H1 (cell line): ENCODE measurements around the gene PPP1R9A. TPM values are rescaled to one million over a fixed set of nuclear protein-coding genes. Genes with fewer than 3 reads are reported as not detected.

Experiments
- CTCF ChIA-PET: fragments of 300-600 bp; sonication (Branson Sonifier 250); formaldehyde crosslinking; loops from one replicate; lab custom pipeline; 2021; ENCODE audit not compliant: partially characterized antibody; lab: Charles Lee
- POLR2A ChIA-PET: fragments of 300-600 bp; sonication (Branson Sonifier 250); formaldehyde crosslinking; loops from one replicate; lab custom pipeline; 2021; ENCODE audit warnings: inconsistent platforms; ENCODE audit not compliant: partially characterized antibody; lab: Charles Lee
- DNase-seq, 2 experiments: peaks; one replicate each; pipeline versions ENCODE4 v3.0.0 to v3.0.0-alpha.2; 2010 to 2022; ENCODE audit warnings: low spot score in 2 of 2, low read depth in 1 of 2, mixed read lengths in 1 of 2
- FAIRE-seq: peaks from 2 replicates; lab custom pipeline; 2011; peaks lifted over from hg19 to GRCh38; lab: Jason Lieb, UNC
- H2AFZ ChIP-seq: 2 replicates; pipeline ENCODE4 v1.8.1; 2012; ENCODE audit warnings: low read length, inconsistent platforms
- H2AK5ac ChIP-seq: 2 replicates; pipeline ENCODE4 v1.6.1; 2013; ENCODE audit warnings: low read depth, low read length
- H2BK120ac ChIP-seq: replicated peaks from 2 replicates; pipeline ENCODE3; 2013; ENCODE audit warnings: low read depth, low read length, inconsistent platforms
- H2BK12ac ChIP-seq: 2 replicates; pipeline ENCODE4 v1.6.1; 2013; ENCODE audit warnings: low read depth, low read length
- H2BK15ac ChIP-seq: 2 replicates; pipeline ENCODE4 v1.6.1; 2013; ENCODE audit warnings: low read length
- H2BK20ac ChIP-seq: 2 replicates; pipeline ENCODE4 v1.6.1; 2013; ENCODE audit warnings: low read length
- H2BK5ac ChIP-seq: 2 replicates; pipeline ENCODE4 v1.6.1; 2013; ENCODE audit warnings: low read depth, low read length
- H3K14ac ChIP-seq: 2 replicates; pipeline ENCODE4 v1.6.1; 2013; ENCODE audit warnings: inconsistent platforms; ENCODE audit not compliant: insufficient read length
- H3K18ac ChIP-seq: 2 replicates; pipeline ENCODE4 v1.6.1; 2013; ENCODE audit warnings: low read length; ENCODE audit errors: extremely low read depth
- H3K23ac ChIP-seq: 2 replicates; pipeline ENCODE4 v1.6.1; 2013; ENCODE audit warnings: inconsistent platforms; ENCODE audit not compliant: insufficient read length
- H3K23me2 ChIP-seq: 2 replicates; pipeline ENCODE4 v1.6.1; 2013; ENCODE audit warnings: low read depth, low read length
- H3K27ac ChIP-seq: 2 replicates; pipeline ENCODE4 v1.6.1; 2011; ENCODE audit warnings: low read depth, low read length, inconsistent platforms
- H3K27me3 ChIP-seq, 4 experiments: replicated peaks in 1 of 4; 1 replicate in 1 of 4; 2 replicates in 3 of 4; pipeline versions ENCODE4 v1.6.1 to v1.8.1; 2011 to 2013; ENCODE audit warnings: low read length in 3 of 4, mild to moderate bottlenecking in 3 of 4, inconsistent platforms in 2 of 4, mixed read lengths in 2 of 4, moderate library complexity in 1 of 4; ENCODE audit not compliant: control insufficient read depth in 3 of 4, insufficient read depth in 3 of 4; ENCODE audit errors: extremely low read depth in 1 of 4
- H3K36me3 ChIP-seq, 4 experiments: 2 replicates each; pipeline versions ENCODE4 v1.6.1 to v1.8.1; 2011 to 2013; ENCODE audit warnings: mild to moderate bottlenecking in 4 of 4, low read length in 3 of 4, moderate library complexity in 2 of 4, control low read depth in 1 of 4, inconsistent platforms in 1 of 4; ENCODE audit not compliant: insufficient read depth in 4 of 4, control insufficient read depth in 2 of 4
- H3K4ac ChIP-seq: replicated peaks from 2 replicates; pipeline ENCODE3; 2013; ENCODE audit warnings: low read length, low read depth, mixed read lengths, inconsistent platforms; ENCODE audit not compliant: insufficient read length
- H3K4me1 ChIP-seq, 4 experiments: replicated peaks in 1 of 4; 1 replicate in 1 of 4; 2 replicates in 3 of 4; pipeline versions ENCODE4 v1.6.1 to v1.8.1; 2011 to 2013; ENCODE audit warnings: low read length in 3 of 4, inconsistent platforms in 2 of 4, mixed read lengths in 1 of 4; ENCODE audit not compliant: insufficient read depth in 4 of 4, control insufficient read depth in 3 of 4
- H3K4me2 ChIP-seq, 2 experiments: 2 replicates each; pipeline versions ENCODE4 v1.6.1 to v1.8.1; 2011 to 2013; ENCODE audit warnings: low read depth in 2 of 2, low read length in 2 of 2, control low read depth in 1 of 2, inconsistent platforms in 1 of 2, mild to moderate bottlenecking in 1 of 2; ENCODE audit not compliant: insufficient read depth in 1 of 2
- H3K4me3 ChIP-seq, 4 experiments: fragments of 200-600, 300-600 bp in 1 of 4; sonication (generic), shearing (Covaris generic), sonication (Bioruptor Twin) in 1 of 4; 2 replicates each; pipeline versions ENCODE4 v1.5.1 to v1.8.1; 2011 to 2016; ENCODE audit warnings: low read length in 4 of 4, low read depth in 3 of 4, control low read depth in 2 of 4, inconsistent platforms in 2 of 4, mild to moderate bottlenecking in 2 of 4, mixed read lengths in 1 of 4, moderate library complexity in 1 of 4; ENCODE audit not compliant: insufficient read depth in 2 of 4; ENCODE audit errors: extremely low read depth in 1 of 4
- H3K56ac ChIP-seq: replicated peaks from 2 replicates; pipeline ENCODE3; 2013; ENCODE audit warnings: low read depth, mild to moderate bottlenecking, mixed read lengths, low read length, inconsistent platforms; ENCODE audit not compliant: insufficient read length
- H3K79me1 ChIP-seq: 2 replicates; pipeline ENCODE4 v1.6.1; 2013; ENCODE audit warnings: low read depth, low read length, control low read depth
- H3K79me2 ChIP-seq, 2 experiments: 2 replicates each; pipeline versions ENCODE4 v1.6.1 to v1.8.1; 2012 to 2013; ENCODE audit warnings: low read length in 2 of 2, mild to moderate bottlenecking in 2 of 2, inconsistent platforms in 1 of 2; ENCODE audit not compliant: insufficient read depth in 2 of 2, control insufficient read depth in 1 of 2
- H3K9ac ChIP-seq, 4 experiments: replicated peaks in 1 of 4; 1 replicate in 1 of 4; 2 replicates in 3 of 4; pipeline versions ENCODE4 v1.6.1 to v1.8.1; 2011 to 2013; ENCODE audit warnings: low read depth in 3 of 4, low read length in 3 of 4, control low read depth in 2 of 4, mild to moderate bottlenecking in 2 of 4, moderate library complexity in 2 of 4, inconsistent platforms in 1 of 4; ENCODE audit errors: extremely low read depth in 1 of 4
- H3K9me3 ChIP-seq, 2 experiments: 2 replicates each; pipeline versions ENCODE4 v1.6.1 to v1.8.1; 2012 to 2013; ENCODE audit warnings: mild to moderate bottlenecking in 2 of 2, moderate library complexity in 2 of 2, control low read depth in 1 of 2, inconsistent platforms in 1 of 2, low read depth in 1 of 2, low read length in 1 of 2, mixed read lengths in 1 of 2; ENCODE audit not compliant: insufficient read depth in 2 of 2
- H4K20me1 ChIP-seq, 2 experiments: replicated peaks in 1 of 2; 2 replicates each; pipeline versions ENCODE3 to v1.8.1; 2011 to 2013; ENCODE audit warnings: inconsistent platforms in 2 of 2, low read length in 2 of 2, mild to moderate bottlenecking in 1 of 2; ENCODE audit not compliant: insufficient read depth in 2 of 2, control insufficient read depth in 1 of 2
- H4K5ac ChIP-seq: 2 replicates; pipeline ENCODE4 v1.6.1; 2013; ENCODE audit warnings: low read length, low read depth, mixed read lengths, inconsistent platforms; ENCODE audit not compliant: insufficient read length
- H4K8ac ChIP-seq: 2 replicates; pipeline ENCODE4 v1.8.0; 2013; ENCODE audit warnings: mild to moderate bottlenecking, moderate library complexity, low read length, inconsistent platforms; ENCODE audit not compliant: insufficient read depth; ENCODE audit errors: extremely low read depth
- H4K91ac ChIP-seq: replicated peaks from 2 replicates; pipeline ENCODE3; 2013; ENCODE audit warnings: low read length, mixed read lengths, inconsistent platforms; ENCODE audit not compliant: insufficient read length
- SIRT6 ChIP-seq: IDR thresholded peaks from one replicate; pipeline ENCODE4 v1.7.1; 2012; ENCODE audit warnings: low read length, inconsistent platforms
- SIX5 ChIP-seq: IDR thresholded peaks from 2 replicates; pipeline ENCODE4 v1.6.1; 2011; ENCODE audit warnings: mild to moderate bottlenecking, low read depth, low read length
- WGBS, 2 experiments: shearing (Covaris generic) in 1 of 2; methylation state at CpG; one replicate each; pipeline versions ENCODE4 v1.1.6 to v1.1.7; 2013 to 2015; ENCODE audit warnings: low lambda C conversion rate in 2 of 2, mixed read lengths in 2 of 2, inconsistent platforms in 1 of 2, low coverage in 1 of 2, missing lambda C conversion rate in 1 of 2; ENCODE audit not compliant: insufficient replicate concordance in 2 of 2, insufficient coverage in 1 of 2, insufficient read length in 1 of 2; ENCODE audit errors: extremely low coverage in 1 of 2, missing lambda C conversion rate in 1 of 2; 5-methylcytosine and 5-hydroxymethylcytosine counted together
- polyA plus RNA-seq, 7 experiments: library from polyadenylated mRNA; depleted of rRNA in 3 of 7; stranded (reverse) in 5 of 7; unstranded in 2 of 7; fragments of >200 nt in 5 of 7; fragments of 200-250 nt in 2 of 7; gene quantifications; 1 replicate in 5 of 7; 2 replicates in 1 of 7; 4 replicates in 1 of 7; pipeline versions ENCODE4 v1.2.1 to v1.2.3, GENCODE V29; 2011 to 2013; ENCODE audit warnings: missing spikeins in 2 of 7, mixed read lengths in 2 of 7
- total RNA-seq: library from RNA; stranded (reverse); fragmentation: NEBNext Ultra II Directional; extraction: Animal tissue kit (Norgen Biotek cat#: 25700); gene quantifications from 2 replicates; pipeline ENCODE4 v1.2.1, GENCODE V29; 2021

The PPP1R9A gene
- total and polyA plus RNA-seq, 2 of the 8 experiments (the other 6 are each of a cell fraction or from before 2014, with no cell fraction given) = 3.0 to 20.3 TPM

DNA sequence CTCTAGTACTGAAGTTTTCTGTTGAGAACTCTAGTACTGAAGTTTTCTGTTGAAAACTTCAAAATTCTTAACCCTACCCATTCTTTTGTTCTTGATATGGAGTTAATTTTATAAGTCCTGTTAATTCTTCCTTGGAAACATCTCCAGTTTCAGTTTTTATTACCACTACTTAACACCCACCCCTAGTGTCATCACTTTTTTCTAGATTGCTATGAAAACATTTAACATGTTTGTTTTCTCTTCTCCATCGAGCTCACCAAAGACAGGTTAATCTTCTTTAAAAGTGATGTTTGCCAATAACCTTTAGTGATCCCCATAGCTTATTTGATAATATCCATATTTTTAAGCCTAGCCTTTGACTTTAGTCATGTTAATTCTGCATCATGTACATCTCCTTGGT is 147.9 kb downstream of the PPP1R9A start:
- no peak overlapping the region for H3K56ac ChIP-seq
- no peak overlapping the region for H2BK12ac ChIP-seq
- no peak overlapping the region for H2BK20ac ChIP-seq
- no peak overlapping the region for H3K23ac ChIP-seq
- no peak overlapping the region for H2BK120ac ChIP-seq
- H4K91ac ChIP-seq = no peak overlapping the region
- FAIRE-seq (no peak), DNase-seq (no peak)
- H3K4me1 ChIP-seq = no peaks in the 10 kb centered on the region; a peak in 1 of 7 replicates
- TF ChIP-seq SIRT6 (no peak), SIX5 (no peak)
- H3K4me2 ChIP-seq = no peak overlapping the region
- no peaks in the 10 kb centered on the region; the same call in 1 of the 2 replicates for H3K79me1 ChIP-seq
- H2BK15ac ChIP-seq = no peak overlapping the region
- no peak overlapping the region for H4K8ac ChIP-seq
- H2BK5ac ChIP-seq = no peak overlapping the region
- H2AFZ ChIP-seq = no peak overlapping the region
- H4K20me1 ChIP-seq = peaks cover 0 to 1% of the 10 kb centered on the region in 2 experiments
- no peak overlapping the region for H3K4ac ChIP-seq
- H3K9ac ChIP-seq = no peak overlapping the region
- H3K18ac ChIP-seq = no peak overlapping the region
- CTCF ChIA-PET = no interaction called here
- no peak overlapping the region for H2AK5ac ChIP-seq
- POLR2A ChIA-PET = no interaction called here
- no peaks in the 10 kb centered on the region for H3K27me3 ChIP-seq
- no peaks in the 10 kb centered on the region for H3K36me3 ChIP-seq
- no peak overlapping the region for H4K5ac ChIP-seq
- no peaks in the 10 kb centered on the region; a peak in 1 of 4 replicates for H3K79me2 ChIP-seq
- no peak overlapping the region for H3K27ac ChIP-seq
- no peaks in the 10 kb centered on the region for H3K23me2 ChIP-seq
- no peak overlapping the region for H3K14ac ChIP-seq
- H3K4me3 ChIP-seq = no peak overlapping the region
- WGBS, 2 experiments = 88% methylated on average over 1 of the region's 1 CpG; no CpG with 5 or more reads in 1 of the 2 experiments
- no peaks in the 10 kb centered on the region for H3K9me3 ChIP-seq
